ENCODE data around the gene DDTL.

GRCh38 chr22:23926561-23926960, 40.1 kb upstream of the DDTL start:
- TF ChIP-seq CTCF (IDR thresholded peaks at IDR 0.05) (no peak), REST (IDR thresholded peaks at IDR 0.05; ENCODE audit: insufficient read depth in 1 of 2, low read depth in 2 of 2, low read length in 1 of 2) (no peak), TCF7L2 (IDR thresholded peaks at IDR 0.05; ENCODE audit: low read depth, low read length) (no peak), POLR2AphosphoS5 (IDR thresholded peaks at IDR 0.05; ENCODE audit: low read depth, low read length) (no peak), SIN3A (IDR thresholded peaks at IDR 0.05; ENCODE audit: borderline replicate concordance, insufficient read depth, low read depth, low read length) (no peak)

Measured in Panc1 (cell line).